Transverse colon (tissue), 4 donors: ENCODE results near the gene WDR64. TPM values are rescaled to one million over a fixed set of nuclear protein-coding genes. Genes with fewer than 3 reads are reported as not detected.
"Not testable (repeated sequence)": the region's sequence is repeated elsewhere in the genome, so short reads cannot be mapped to it uniquely, and the experiment has no call there.

Experiments used
- DNase-seq: peaks from one replicate; pipeline ENCODE4 v3.0.0-alpha.2; 2019
- H3K27ac ChIP-seq, 4 donors: fragments of 200-600 bp; sonication (generic); 2 replicates each; pipeline ENCODE4 v1.5.1; 2016 to 2018; ENCODE audit warnings: inconsistent platforms in 4 of 4
- H3K27me3 ChIP-seq: fragments of 200-600 bp; sonication (generic); 2 replicates; pipeline ENCODE4 v1.5.1; 2017; ENCODE audit warnings: inconsistent platforms
- H3K36me3 ChIP-seq, 4 donors: fragments of 200-600 bp; sonication (generic); 2 replicates each; pipeline ENCODE4 v1.5.1; 2017 to 2019; ENCODE audit warnings: inconsistent platforms in 4 of 4
- H3K4me1 ChIP-seq, 4 donors: fragments of 200-600 bp; sonication (generic); 2 replicates each; pipeline ENCODE4 v1.5.1; 2017 to 2020; ENCODE audit warnings: inconsistent platforms in 4 of 4
- H3K4me3 ChIP-seq, 4 donors: fragments of 200-600 bp; sonication (generic); 1 replicate in 1 of 4; 2 replicates in 3 of 4; pipeline versions ENCODE4 v1.5.1 to v1.6.1; 2017 to 2019; ENCODE audit warnings: inconsistent platforms in 4 of 4
- H3K9me3 ChIP-seq, 2 donors: fragments of 200-600 bp; sonication (generic); 2 replicates each; pipeline ENCODE4 v1.5.1; 2017 to 2019; ENCODE audit warnings: inconsistent platforms in 2 of 2
- CTCF ChIP-seq, 5 experiments: fragments of 200-600 bp in 3 of 5; fragments of 450-650 bp in 2 of 5; sonication (generic) in 3 of 5; IDR thresholded peaks; 1 replicate in 2 of 5; 2 replicates in 3 of 5; pipeline ENCODE4 v1.5.1; 2016 to 2017; ENCODE audit warnings: antibody characterized with exemption in 5 of 5, inconsistent platforms in 3 of 5, mild to moderate bottlenecking in 2 of 5, moderate library complexity in 1 of 5
- EP300 ChIP-seq: sonication (generic); formaldehyde crosslinking; IDR thresholded peaks from one replicate; pipeline ENCODE4 v1.6.1; 2017; ENCODE audit warnings: antibody characterized with exemption, low read depth
- POLR2A ChIP-seq: fragments of 450-650 bp; IDR thresholded peaks from one replicate; pipeline ENCODE4 v1.6.1; 2016; ENCODE audit warnings: antibody characterized with exemption, mild to moderate bottlenecking, moderate library complexity
- POLR2AphosphoS5 ChIP-seq, 3 donors: sonication (generic); formaldehyde crosslinking; IDR thresholded peaks; one replicate each; pipeline ENCODE4 v1.6.1; 2016; ENCODE audit warnings: antibody characterized with exemption in 3 of 3
- WGBS, 2 donors: methylation state at CpG; one replicate each; pipeline ENCODE4 v1.1.5; 2018; ENCODE audit warnings: low coverage in 1 of 2; 5-methylcytosine and 5-hydroxymethylcytosine counted together
- in situ Hi-C, 4 donors: fragments of 200-750 bp; cut with MboI; loops; one replicate each; pipeline versions ENCODE4 v1.15.0 to v1.15.1; 2017; ENCODE audit warnings: low sequenced_read_pairs in 3 of 4, low pct_ligation_motif_present in 1 of 4, low pct_unique_long_range_greater_than_20kb in 1 of 4
- intact Hi-C: fragments of 100-400 bp; cut with DNase I; formaldehyde crosslinking; loops from one replicate; pipeline ENCODE4 v1.15.1; 2023; ENCODE audit warnings: low total_unique reads
- total RNA-seq, 4 donors: library from RNA; depleted of rRNA; stranded (reverse); fragments of >200 nt; gene quantifications; one replicate each; pipeline ENCODE4 v1.1.0, GENCODE V29; 2016

The WDR64 gene
- total RNA-seq, 4 donors from 2014 or later, result not detected

- no peak for DNase-seq
- Histone ChIP-seq H3K36me3 (no peaks in the 10 kb centered on the region), H3K4me1 (no peaks in the 10 kb centered on the region), H3K27ac (no peak overlapping the region), H3K4me3 (no peak overlapping the region), H3K9me3 (no peaks in the 10 kb centered on the region), H3K27me3 (no peaks in the 10 kb centered on the region)
- WGBS, 2 donors, result 87% methylated on average over 1 of the region's 1 CpG; no CpG with 5 or more reads in 1 of the 2 donors
- intact Hi-C loops (no loop called here), in situ Hi-C loops (no loop called here)
- TF ChIP-seq POLR2AphosphoS5 (IDR thresholded peaks at IDR 0.05), result no peak
- TF ChIP-seq CTCF (IDR thresholded peaks at IDR 0.05), result no peak
- no peak for TF ChIP-seq POLR2A
- no peak for TF ChIP-seq EP300
These were observed 171.8 kb downstream of the WDR64 start for GRCh38 chr1:241823925-241824324.

- intact Hi-C loops, result no loop called here
- DNase-seq, result no peak
- H3K9me3 ChIP-seq, result no peaks in the 10 kb centered on the region
- in situ Hi-C loops, result loop anchor here in 3 of 4 donors (25.0 kb wide), 3 partner anchors 213 to 313 kb away; partner anchors contain the start of genes FH (in 1 of the 3) and KMO (in 1 of the 3)
- H3K36me3 ChIP-seq, result no peaks in the 10 kb centered on the region
- no peak overlapping the region for H3K4me3 ChIP-seq
- H3K27ac ChIP-seq, result no peak overlapping the region
- no peaks in the 10 kb centered on the region for H3K4me1 ChIP-seq
- TF ChIP-seq EP300 (no peak), POLR2AphosphoS5 (IDR thresholded peaks at IDR 0.05) (no peak), POLR2A (no peak), CTCF (IDR thresholded peaks at IDR 0.05) (no peak)
- H3K27me3 ChIP-seq, result no peaks in the 10 kb centered on the region
These were observed 173.5 kb downstream of the WDR64 start for GRCh38 chr1:241825581-241825980.

GRCh38 chr1:241826613-241827012 lies 174.5 kb downstream of the WDR64 start:
- in situ Hi-C loops, result loop anchor here in 3 of 4 donors (25.0 kb wide), 3 partner anchors 214 to 314 kb away; partner anchors contain the start of genes FH (in 1 of the 3) and KMO (in 1 of the 3)
- H3K4me3 ChIP-seq, H3K27me3 ChIP-seq, DNase-seq, intact Hi-C loops, H3K9me3 ChIP-seq, H3K4me1 ChIP-seq, H3K27ac ChIP-seq, H3K36me3 ChIP-seq: not testable (repeated sequence)
- WGBS, 2 donors, result 91 to 92% methylated on average over 2 to 9 of the region's 9 CpGs

GRCh38 chr1:241827264-241827663 lies 175.2 kb downstream of the WDR64 start:
- Histone ChIP-seq H3K4me3 (no peak overlapping the region), H3K36me3 (no peaks in the 10 kb centered on the region), H3K27ac (no peak overlapping the region), H3K9me3 (no peaks in the 10 kb centered on the region), H3K27me3 (no peaks in the 10 kb centered on the region), H3K4me1 (no peaks in the 10 kb centered on the region)
- in situ Hi-C loops (loop anchor here in 3 of 4 donors (25.0 kb wide), 3 partner anchors 215 to 315 kb away; partner anchors contain the start of genes FH (in 1 of the 3) and KMO (in 1 of the 3)), intact Hi-C loops (no loop called here)
- TF ChIP-seq POLR2AphosphoS5 (IDR thresholded peaks at IDR 0.05) (no peak), CTCF (IDR thresholded peaks at IDR 0.05) (no peak), EP300 (no peak), POLR2A (no peak)
- WGBS, 2 donors, result 90 to 92% methylated on average over 2 of the region's 2 CpGs
- DNase-seq, result no peak

GRCh38 chr1:241828463-241829021 lies 176.5 kb downstream of the WDR64 start:
- in situ Hi-C loops (loop anchor here in 3 of 4 donors (25.0 kb wide), 3 partner anchors 216 to 316 kb away; partner anchors contain the start of genes FH (in 1 of the 3) and KMO (in 1 of the 3)), intact Hi-C loops (no loop called here)
- peaks cover 2% of the 10 kb centered on the region for H3K27me3 ChIP-seq
- 56 to 61% methylated on average over 3 of the region's 3 CpGs for WGBS, 2 donors
- no peaks in the 10 kb centered on the region for H3K4me1 ChIP-seq
- H3K36me3 ChIP-seq, result no peaks in the 10 kb centered on the region
- no peak for TF ChIP-seq POLR2AphosphoS5 (IDR thresholded peaks at IDR 0.05)
- no peak for TF ChIP-seq POLR2A
- no peak for TF ChIP-seq EP300
- DNase-seq, result no peak
- H3K4me3 ChIP-seq, result no peak overlapping the region
- no peak overlapping the region for H3K27ac ChIP-seq
- H3K9me3 ChIP-seq, result no peaks in the 10 kb centered on the region
